GM21576 (cell line): Measurements from ENCODE around the gene BICD1.
"Not testable (repeated sequence)": the region's sequence is repeated elsewhere in the genome, so short reads cannot be mapped to it uniquely, and the experiment has no call there.

Experiments
- ATAC-seq: cut with Tn5 transposase; IDR thresholded peaks from one replicate; pipeline ENCODE4 v1.9.1; 2021; ENCODE audit warnings: mild to moderate bottlenecking, moderate library complexity; ENCODE audit not compliant: unreplicated experiment

BICD1 gene

GRCh38 chr12:32106517-32107358 lies at the start of gene BICD1:
BICD1 (plus strand) TSS chr12:32106847; CDS start chr12:32107332, 485 bp downstream.
- peak; percentile 73 for ATAC-seq

- no peak for ATAC-seq
Observed at GRCh38 chr12:32061033-32061432, 45.6 kb upstream of the BICD1 start.

- no peak for ATAC-seq
Observed at GRCh38 chr12:32062881-32063280, 43.8 kb upstream of the BICD1 start.

- ATAC-seq = no peak
Observed at GRCh38 chr12:32063796-32064195, 42.9 kb upstream of the BICD1 start.

GRCh38 chr12:32066206-32066605 lies 40.4 kb upstream of the BICD1 start:
- ATAC-seq = no peak

- ATAC-seq = no peak
Observed at GRCh38 chr12:32069071-32069470, 37.6 kb upstream of the BICD1 start.

GRCh38 chr12:32069731-32070130 lies 36.9 kb upstream of the BICD1 start:
- ATAC-seq = no peak

GRCh38 chr12:32070370-32070769 lies 36.3 kb upstream of the BICD1 start:
- ATAC-seq = no peak

- no peak for ATAC-seq
Observed at GRCh38 chr12:32072102-32072501, 34.5 kb upstream of the BICD1 start.

- ATAC-seq = no peak
Observed at GRCh38 chr12:32074432-32074831, 32.2 kb upstream of the BICD1 start.

GRCh38 chr12:32076941-32077340 lies 29.7 kb upstream of the BICD1 start:
- ATAC-seq = no peak

- no peak for ATAC-seq
Observed at GRCh38 chr12:32080435-32080834, 26.2 kb upstream of the BICD1 start.

- no peak for ATAC-seq
Observed at GRCh38 chr12:32083489-32083888, 23.2 kb upstream of the BICD1 start.

GRCh38 chr12:32084017-32084688 lies 22.5 kb upstream of the BICD1 start:
- ATAC-seq = no peak

- no peak for ATAC-seq
Observed at GRCh38 chr12:32084753-32085152, 21.9 kb upstream of the BICD1 start.

- ATAC-seq = no peak
Observed at GRCh38 chr12:32087306-32087705, 19.3 kb upstream of the BICD1 start.

- no peak for ATAC-seq
Observed at GRCh38 chr12:32089156-32089555, 17.5 kb upstream of the BICD1 start.

GRCh38 chr12:32089586-32089985 lies 17.1 kb upstream of the BICD1 start:
- ATAC-seq = no peak

GRCh38 chr12:32091696-32092095 lies 15.0 kb upstream of the BICD1 start:
- no peak for ATAC-seq

GRCh38 chr12:32098112-32098511 lies 8.5 kb upstream of the BICD1 start:
- no peak for ATAC-seq

- ATAC-seq = not testable (repeated sequence)
Observed at GRCh38 chr12:32099275-32099674, 7.4 kb upstream of the BICD1 start.

- no peak for ATAC-seq
Observed at GRCh38 chr12:32100361-32100760, 6.3 kb upstream of the BICD1 start.
